Activated CD8-positive, alpha-beta T cell treated with anti-CD3 and anti-CD28 coated beads for 36 hours (primary cell): ENCODE results near the gene AHCYL2. TPM values are rescaled to one million over a fixed set of nuclear protein-coding genes. Genes with fewer than 3 reads are reported as not detected.

Experiments
- ATAC-seq: fragments of 200-7000 bp; cut with Tn5 transposase; one replicate; pipeline ENCODE4 v1.10.0; 2021; ENCODE audit warnings: mild to moderate bottlenecking, moderate library complexity
- CTCF ChIA-PET: fragments of 350-600 bp; sonication (Branson Sonifier 250); formaldehyde crosslinking; loops from one replicate; lab custom pipeline; 2021; ENCODE audit warnings: antibody characterized with exemption; lab: Charles Lee
- POLR2A ChIA-PET: fragments of 350-600 bp; sonication (Branson Sonifier 250); formaldehyde crosslinking; loops from one replicate; lab custom pipeline; 2021; ENCODE audit warnings: antibody characterized with exemption; lab: Charles Lee
- DNase-seq: peaks from one replicate; pipeline ENCODE4 v3.0.0-alpha.2; 2020
- H3K27ac Mint-ChIP-seq: one replicate; pipeline ENCODE4 v1.8.0; 2021; ENCODE audit warnings: mild to moderate bottlenecking, mixed read lengths
- H3K27me3 Mint-ChIP-seq: one replicate; pipeline ENCODE4 v1.8.0; 2021; ENCODE audit warnings: mixed read lengths
- H3K36me3 Mint-ChIP-seq: one replicate; pipeline ENCODE4 v1.8.0; 2021; ENCODE audit warnings: low read depth, mixed read lengths
- H3K4me1 Mint-ChIP-seq: one replicate; pipeline ENCODE4 v1.8.0; 2021; ENCODE audit warnings: low read depth, mixed read lengths
- H3K4me3 Mint-ChIP-seq: one replicate; pipeline ENCODE4 v1.8.0; 2021; ENCODE audit warnings: mild to moderate bottlenecking, moderate library complexity, mixed read lengths
- H3K9me3 Mint-ChIP-seq: one replicate; pipeline ENCODE4 v1.8.0; 2021; ENCODE audit warnings: mixed read lengths
- CTCF ChIP-seq: fragments of 200-600 bp; IDR thresholded peaks from one replicate; pipeline ENCODE4 v1.8.0; 2022; ENCODE audit warnings: antibody characterized with exemption, mild to moderate bottlenecking
- intact Hi-C: fragments of 100-400 bp; cut with micrococcal nuclease; formaldehyde crosslinking; loops from one replicate; pipeline ENCODE4 v1.10.0; 2022
- total RNA-seq, 2 experiments: library from RNA; stranded (reverse); gene quantifications; one replicate each; pipeline ENCODE4 v1.2.3, GENCODE V29; 2021

Gene AHCYL2
- total RNA-seq, 2 experiments from 2014 or later: 8.1 to 9.6 TPM

- ChIA-PET CTCF (interaction anchor here (1.0 to 3.7 kb wide), 6 partner anchors 8 to 114 kb away, joined by 5 to 28 read pairs (median 8); no protein-coding TSS in a partner anchor), POLR2A (no interaction called here)
- Mint-ChIP-seq H3K4me1 (no peaks in the 10 kb centered on the region), H3K9me3 (no peaks in the 10 kb centered on the region), H3K27ac (no peak overlapping the region), H3K27me3 (no peaks in the 10 kb centered on the region), H3K4me3 (no peak overlapping the region), H3K36me3 (no peaks in the 10 kb centered on the region)
- intact Hi-C loops: no loop called here
- no peak for TF ChIP-seq CTCF
- ATAC-seq (no peak), DNase-seq (no peak)
Observed at GRCh38 chr7:129332254-129333035, 107.6 kb downstream of the AHCYL2 start.

GRCh38 chr7:129334473-129334872 lies 109.6 kb downstream of the AHCYL2 start:
- intact Hi-C loops: no loop called here
- H3K4me1 Mint-ChIP-seq: no peaks in the 10 kb centered on the region
- H3K9me3 Mint-ChIP-seq: no peaks in the 10 kb centered on the region
- DNase-seq (no peak), ATAC-seq (no peak)
- no peak overlapping the region for H3K4me3 Mint-ChIP-seq
- no peaks in the 10 kb centered on the region for H3K27me3 Mint-ChIP-seq
- no peaks in the 10 kb centered on the region for H3K36me3 Mint-ChIP-seq
- no peak overlapping the region for H3K27ac Mint-ChIP-seq
- CTCF ChIA-PET: interaction anchor here (1.1 to 3.7 kb wide), 6 partner anchors 9 to 126 kb away, joined by 4 to 28 read pairs (median 8); no protein-coding TSS in a partner anchor
- no peak for TF ChIP-seq CTCF
- POLR2A ChIA-PET: no interaction called here

- H3K9me3 Mint-ChIP-seq: no peaks in the 10 kb centered on the region
- H3K4me3 Mint-ChIP-seq: no peak overlapping the region
- ATAC-seq (no peak), DNase-seq (no peak)
- H3K36me3 Mint-ChIP-seq: no peaks in the 10 kb centered on the region
- CTCF ChIA-PET: interaction anchor here (0.9 to 1.2 kb wide), 4 partner anchors 38 to 175 kb away, joined by 3 to 4 read pairs (median 4); no protein-coding TSS in a partner anchor
- intact Hi-C loops: no loop called here
- H3K27me3 Mint-ChIP-seq: no peaks in the 10 kb centered on the region
- TF ChIP-seq CTCF: no peak
- no peak overlapping the region for H3K27ac Mint-ChIP-seq
- POLR2A ChIA-PET: no interaction called here
- peaks cover 13% of the 10 kb centered on the region for H3K4me1 Mint-ChIP-seq
Observed at GRCh38 chr7:129338450-129338849, 113.6 kb downstream of the AHCYL2 start.

GRCh38 chr7:129341212-129341611 lies 116.4 kb downstream of the AHCYL2 start:
- no peak for ATAC-seq
- no peak for TF ChIP-seq CTCF
- no peaks in the 10 kb centered on the region for H3K27me3 Mint-ChIP-seq
- peaks cover 2% of the 10 kb centered on the region for H3K36me3 Mint-ChIP-seq
- CTCF ChIA-PET: interaction anchor here (0.9 to 6.4 kb wide), 8 partner anchors 9 to 129 kb away, joined by 3 to 54 read pairs (median 6); no protein-coding TSS in a partner anchor
- peaks cover 31% of the 10 kb centered on the region for H3K4me1 Mint-ChIP-seq
- no peaks in the 10 kb centered on the region for H3K9me3 Mint-ChIP-seq
- POLR2A ChIA-PET: interaction anchor here (0.9 kb wide), 1 partner anchor 12 kb away, joined by 3 read pairs; no protein-coding TSS in a partner anchor
- intact Hi-C loops: loop anchor here (10.0 kb wide), 1 partner anchor 484 kb away; no protein-coding TSS in a partner anchor
- no peak for DNase-seq
- no peak overlapping the region for H3K4me3 Mint-ChIP-seq
- no peak overlapping the region for H3K27ac Mint-ChIP-seq
